Neural progenitor cell (in vitro differentiated cells): ENCODE results near the gene LPP.

Source experiments
- EZH2 ChIP-seq: fragments of 200-600 bp; sonication (generic); IDR thresholded peaks from 2 replicates; pipeline ENCODE4 v1.6.1; 2017; ENCODE audit warnings: antibody characterized with exemption, mild to moderate bottlenecking, moderate library complexity
- EZH2phosphoT487 ChIP-seq: fragments of 200-600 bp; sonication (generic); IDR thresholded peaks from 2 replicates; pipeline ENCODE4 v1.6.1; 2017; ENCODE audit warnings: antibody characterized with exemption
- TF ChIP-seq, protein P1 (sequence below): fragments of 200-600 bp; sonication (generic); IDR thresholded peaks from 2 replicates; pipeline ENCODE4 v1.5.1; 2017; ENCODE audit warnings: antibody characterized with exemption, mild to moderate bottlenecking

DNA sequence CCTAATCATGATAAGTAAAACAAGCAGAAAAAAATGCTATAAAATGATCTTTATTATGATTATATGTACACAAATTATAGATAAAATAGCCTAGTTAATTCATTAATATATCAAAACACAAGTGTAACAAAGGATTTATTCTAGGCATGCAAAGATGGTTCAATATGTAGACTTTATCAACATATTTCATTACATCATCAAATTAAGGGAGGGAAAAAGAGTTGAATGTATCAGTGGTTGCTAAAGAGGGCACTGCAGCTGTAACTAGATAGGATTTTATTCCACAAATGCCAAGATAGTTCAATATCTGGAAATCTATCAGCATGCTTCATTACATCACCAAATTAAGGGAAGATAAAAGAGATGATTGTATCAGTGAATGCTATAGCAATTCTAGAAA is 248.3 kb downstream of the LPP start:
- TF ChIP-seq, protein P1, sequence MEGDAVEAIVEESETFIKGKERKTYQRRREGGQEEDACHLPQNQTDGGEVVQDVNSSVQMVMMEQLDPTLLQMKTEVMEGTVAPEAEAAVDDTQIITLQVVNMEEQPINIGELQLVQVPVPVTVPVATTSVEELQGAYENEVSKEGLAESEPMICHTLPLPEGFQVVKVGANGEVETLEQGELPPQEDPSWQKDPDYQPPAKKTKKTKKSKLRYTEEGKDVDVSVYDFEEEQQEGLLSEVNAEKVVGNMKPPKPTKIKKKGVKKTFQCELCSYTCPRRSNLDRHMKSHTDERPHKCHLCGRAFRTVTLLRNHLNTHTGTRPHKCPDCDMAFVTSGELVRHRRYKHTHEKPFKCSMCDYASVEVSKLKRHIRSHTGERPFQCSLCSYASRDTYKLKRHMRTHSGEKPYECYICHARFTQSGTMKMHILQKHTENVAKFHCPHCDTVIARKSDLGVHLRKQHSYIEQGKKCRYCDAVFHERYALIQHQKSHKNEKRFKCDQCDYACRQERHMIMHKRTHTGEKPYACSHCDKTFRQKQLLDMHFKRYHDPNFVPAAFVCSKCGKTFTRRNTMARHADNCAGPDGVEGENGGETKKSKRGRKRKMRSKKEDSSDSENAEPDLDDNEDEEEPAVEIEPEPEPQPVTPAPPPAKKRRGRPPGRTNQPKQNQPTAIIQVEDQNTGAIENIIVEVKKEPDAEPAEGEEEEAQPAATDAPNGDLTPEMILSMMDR, result no peak
- TF ChIP-seq EZH2 (no peak), EZH2phosphoT487 (no peak)
